Lower leg skin (tissue), 4 donors: Measurements from ENCODE around the gene SMIM1. TPM values are rescaled to one million over a fixed set of nuclear protein-coding genes. Genes with fewer than 3 reads are reported as not detected.

ENCODE experiments used
- DNase-seq, 2 donors: peaks; one replicate each; pipeline ENCODE4 v3.0.0-alpha.2; 2019; ENCODE audit warnings: low spot score in 2 of 2
- H3K4me3 ChIP-seq: fragments of 200-600 bp; sonication (generic); 2 replicates; pipeline ENCODE4 v1.5.1; 2017; ENCODE audit warnings: mild to moderate bottlenecking, low read depth; ENCODE audit not compliant: poor library complexity, severe bottlenecking
- CTCF ChIP-seq, 3 donors: fragments of 450-650 bp; IDR thresholded peaks; one replicate each; pipeline ENCODE4 v1.5.1; 2016; ENCODE audit warnings: antibody characterized with exemption in 3 of 3, mild to moderate bottlenecking in 3 of 3, moderate library complexity in 2 of 3
- POLR2A ChIP-seq, 2 donors: fragments of 450-650 bp; IDR thresholded peaks; one replicate each; pipeline ENCODE4 v1.6.1; 2016 to 2017; ENCODE audit warnings: antibody characterized with exemption in 2 of 2, mild to moderate bottlenecking in 1 of 2, moderate library complexity in 1 of 2
- WGBS, 2 donors: methylation state at CpG; one replicate each; pipeline ENCODE4 v1.1.5; 2018; 5-methylcytosine and 5-hydroxymethylcytosine counted together
- intact Hi-C: fragments of 100-400 bp; cut with DNase I; formaldehyde crosslinking; loops from one replicate; pipeline ENCODE4 v1.15.0; 2023; ENCODE audit warnings: low total_unique reads
- total RNA-seq, 4 donors: library from RNA; depleted of rRNA; stranded (reverse); fragments of >200 nt; gene quantifications; one replicate each; pipeline ENCODE4 v1.1.0, GENCODE V29; 2016

Gene SMIM1
- total RNA-seq, 4 donors from 2014 or later = 1.6 to 8.7 (median 3.6) TPM

- TF ChIP-seq POLR2A (IDR thresholded peaks at IDR 0.05) (no peak), CTCF (IDR thresholded peaks at IDR 0.05) (no peak)
- intact Hi-C loops = no loop called here
- no peak overlapping the region for H3K4me3 ChIP-seq
- no peak for DNase-seq
- WGBS, 2 donors = 93% methylated on average over 12 of the region's 12 CpGs
These were observed 27.5 kb upstream of the SMIM1 start for GRCh38 chr1:3745071-3745470.

GRCh38 chr1:3745590-3746381 is 26.8 kb upstream of the SMIM1 start:
- no peak for DNase-seq
- intact Hi-C loops = no loop called here
- no peak for TF ChIP-seq POLR2A (IDR thresholded peaks at IDR 0.05)
- no peak for TF ChIP-seq CTCF (IDR thresholded peaks at IDR 0.05)
- no peak overlapping the region for H3K4me3 ChIP-seq
- WGBS, 2 donors = 73 to 84% methylated on average over 24 to 25 of the region's 25 CpGs

DNA sequence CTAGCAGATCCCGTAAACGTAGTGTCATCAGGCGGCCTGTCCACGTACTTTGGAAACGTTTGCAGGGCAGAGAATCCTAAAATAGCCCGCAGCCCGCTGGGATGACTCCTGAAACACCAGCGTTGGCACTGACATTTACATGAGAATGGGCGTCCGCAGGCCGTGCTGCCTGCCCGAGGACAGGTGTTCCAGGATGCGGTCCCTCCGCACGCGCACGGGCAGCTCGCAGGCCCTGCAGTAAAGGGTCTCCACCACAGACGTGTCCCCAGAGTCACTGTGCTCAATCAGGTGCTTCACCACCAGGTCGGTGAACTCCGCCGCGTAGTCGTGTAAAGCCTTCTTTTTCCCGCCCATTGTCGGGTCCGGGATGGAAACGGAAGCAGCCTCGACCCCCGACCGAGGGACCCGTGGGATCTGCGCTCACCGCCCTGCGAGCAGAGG is 26.1 kb upstream of the SMIM1 start:
- TF ChIP-seq CTCF (IDR thresholded peaks at IDR 0.05) = no peak
- no peak for TF ChIP-seq POLR2A (IDR thresholded peaks at IDR 0.05)
- 17 to 25% methylated on average over 20 to 32 of the region's 35 CpGs for WGBS, 2 donors
- intact Hi-C loops = no loop called here
- no peak for DNase-seq
- H3K4me3 ChIP-seq = peak overlapping the region; percentile 34

DNA sequence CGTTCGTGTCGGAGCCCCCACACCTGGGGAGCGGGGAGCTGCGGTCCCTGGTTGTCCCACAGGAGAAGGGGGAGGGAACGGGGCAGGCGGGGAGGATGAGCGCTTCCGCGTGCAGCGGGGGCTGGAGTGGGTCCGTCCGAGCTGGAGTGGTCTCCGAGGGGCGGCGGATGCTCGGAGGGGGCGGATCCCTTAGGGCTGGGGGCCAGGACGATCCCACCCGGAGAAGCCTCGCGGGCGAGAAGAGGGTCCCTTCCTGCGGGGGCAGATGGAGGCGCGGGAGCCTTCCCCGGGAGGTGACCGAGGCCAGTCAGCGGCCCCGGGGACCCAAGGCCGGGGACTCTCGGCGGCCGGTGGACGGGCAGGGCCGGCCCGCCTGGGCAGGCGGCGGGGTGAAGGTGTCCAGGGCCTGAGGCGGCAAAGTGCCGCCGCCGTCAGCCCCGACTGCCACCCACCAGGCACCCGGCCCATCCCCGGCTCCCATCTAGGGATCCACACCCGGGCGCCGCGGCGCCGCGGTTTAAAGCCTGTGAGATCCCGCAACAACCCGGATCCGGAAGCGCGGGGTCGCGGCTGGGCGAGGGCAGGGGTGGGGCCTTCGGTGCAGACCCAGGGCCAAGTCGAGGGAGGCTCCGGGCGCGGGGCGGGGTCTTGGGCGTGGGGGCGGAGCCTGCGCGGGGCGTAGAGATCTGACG is 25.6 kb upstream of the SMIM1 start:
- DNase-seq = peak; percentile 79 to 97

GRCh38 chr1:3747522-3747848 is 25.1 kb upstream of the SMIM1 start:
- DNase-seq = no peak
- TF ChIP-seq CTCF (IDR thresholded peaks at IDR 0.05) (no peak), POLR2A (IDR thresholded peaks at IDR 0.05) (no peak)
- peak overlapping the region; percentile 34 for H3K4me3 ChIP-seq
- WGBS, 2 donors = 30 to 36% methylated on average over 6 of the region's 6 CpGs
- intact Hi-C loops = no loop called here

More for the DNA sequence above, 25.6 kb upstream of the SMIM1 start:
- peak overlapping the region; percentile 34 for H3K4me3 ChIP-seq
- intact Hi-C loops = no loop called here
- TF ChIP-seq POLR2A (IDR thresholded peaks at IDR 0.05) (no peak), CTCF (IDR thresholded peaks at IDR 0.05) (no peak)
- 2% methylated on average over 41 to 45 of the region's 73 CpGs for WGBS, 2 donors
